Upper lobe of left lung (tissue), 6 donors: Measurements from ENCODE around the gene SLC22A3. TPM values are rescaled to one million over a fixed set of nuclear protein-coding genes. Genes with fewer than 3 reads are reported as not detected.

Experiments
- ATAC-seq, 2 donors: fragments of 200-7000 bp; cut with Tn5 transposase; one replicate each; pipeline ENCODE4 v1.9.1; 2022; ENCODE audit warnings: mild to moderate bottlenecking in 2 of 2, moderate library complexity in 2 of 2; ENCODE audit not compliant: low FRiP score in 2 of 2
- DNase-seq, 2 donors: peaks; one replicate each; pipeline ENCODE4 v3.0.0-alpha.2; 2019 to 2020
- H3K27ac ChIP-seq, 4 donors: fragments of 200-600 bp; sonication (generic); one replicate each; pipeline ENCODE4 v1.5.1; 2016 to 2019
- H3K27me3 ChIP-seq, 4 donors: fragments of 200-600 bp; sonication (generic); one replicate each; pipeline ENCODE4 v1.5.1; 2017 to 2019
- H3K36me3 ChIP-seq, 4 donors: fragments of 200-600 bp; sonication (generic); one replicate each; pipeline ENCODE4 v1.5.1; 2016 to 2019
- H3K4me1 ChIP-seq, 4 donors: fragments of 200-600 bp; sonication (generic); one replicate each; pipeline ENCODE4 v1.5.1; 2018 to 2019
- H3K4me3 ChIP-seq, 4 donors: fragments of 200-600 bp; sonication (generic); one replicate each; pipeline ENCODE4 v1.5.1; 2017 to 2019; ENCODE audit warnings: mild to moderate bottlenecking in 2 of 4, moderate library complexity in 1 of 4
- H3K9me3 ChIP-seq, 4 donors: fragments of 200-600 bp; sonication (generic); one replicate each; pipeline ENCODE4 v1.5.1; 2018 to 2019
- EP300 ChIP-seq, 4 donors: sonication (generic); formaldehyde crosslinking; IDR thresholded peaks; one replicate each; pipeline ENCODE4 v1.5.1; 2017; ENCODE audit warnings: antibody characterized with exemption in 4 of 4, control low read depth in 2 of 4
- POLR2A ChIP-seq, 4 donors: fragments of 450-650 bp; IDR thresholded peaks; one replicate each; pipeline ENCODE4 v1.5.1; 2016 to 2017; ENCODE audit warnings: antibody characterized with exemption in 4 of 4, mild to moderate bottlenecking in 2 of 4
- POLR2AphosphoS5 ChIP-seq, 2 donors: sonication (generic); formaldehyde crosslinking; IDR thresholded peaks; one replicate each; pipeline ENCODE4 v1.5.1; 2017; ENCODE audit warnings: antibody characterized with exemption in 2 of 2
- WGBS, 2 donors: methylation state at CpG; one replicate each; pipeline ENCODE4 v1.1.5; 2017 to 2018; 5-methylcytosine and 5-hydroxymethylcytosine counted together
- total RNA-seq, 6 donors: library from RNA; depleted of rRNA in 4 of 6; stranded (reverse); fragments of >200 nt in 4 of 6; gene quantifications; one replicate each; pipeline versions ENCODE4 v1.1.0 to v1.2.1, GENCODE V29; 2016 to 2021
- TF ChIP-seq, protein P1 (sequence below), 6 experiments: fragments of 450-650 bp in 4 of 6; fragments of 200-600 bp in 2 of 6; sonication (generic) in 2 of 6; IDR thresholded peaks; one replicate each; pipeline ENCODE4 v1.5.1; 2016 to 2019; ENCODE audit warnings: antibody characterized with exemption in 6 of 6
- donor health status: DM: no; HTN: no; CAD: no; lungs with moderate emphysema.
- donor health status: DM: no; HTN: yes; CAD: no; lungs with severe emphysema.

The SLC22A3 gene
- total RNA-seq, 6 donors from 2014 or later, result 17.7 to 68.1 (median 44.8) TPM

- H3K4me3 ChIP-seq, result no peak overlapping the region
- no peaks in the 10 kb centered on the region for H3K27me3 ChIP-seq
- H3K4me1 ChIP-seq, result peaks cover 0 to 9% (median 0%) of the 10 kb centered on the region in 4 donors
- DNase-seq, result no peak
- H3K36me3 ChIP-seq, result no peaks in the 10 kb centered on the region
- no peaks in the 10 kb centered on the region for H3K9me3 ChIP-seq
- 85% methylated on average over 8 of the region's 8 CpGs for WGBS, 2 donors
- peak in 1 of 2 donors; percentile 60 for ATAC-seq
- TF ChIP-seq, protein P1, sequence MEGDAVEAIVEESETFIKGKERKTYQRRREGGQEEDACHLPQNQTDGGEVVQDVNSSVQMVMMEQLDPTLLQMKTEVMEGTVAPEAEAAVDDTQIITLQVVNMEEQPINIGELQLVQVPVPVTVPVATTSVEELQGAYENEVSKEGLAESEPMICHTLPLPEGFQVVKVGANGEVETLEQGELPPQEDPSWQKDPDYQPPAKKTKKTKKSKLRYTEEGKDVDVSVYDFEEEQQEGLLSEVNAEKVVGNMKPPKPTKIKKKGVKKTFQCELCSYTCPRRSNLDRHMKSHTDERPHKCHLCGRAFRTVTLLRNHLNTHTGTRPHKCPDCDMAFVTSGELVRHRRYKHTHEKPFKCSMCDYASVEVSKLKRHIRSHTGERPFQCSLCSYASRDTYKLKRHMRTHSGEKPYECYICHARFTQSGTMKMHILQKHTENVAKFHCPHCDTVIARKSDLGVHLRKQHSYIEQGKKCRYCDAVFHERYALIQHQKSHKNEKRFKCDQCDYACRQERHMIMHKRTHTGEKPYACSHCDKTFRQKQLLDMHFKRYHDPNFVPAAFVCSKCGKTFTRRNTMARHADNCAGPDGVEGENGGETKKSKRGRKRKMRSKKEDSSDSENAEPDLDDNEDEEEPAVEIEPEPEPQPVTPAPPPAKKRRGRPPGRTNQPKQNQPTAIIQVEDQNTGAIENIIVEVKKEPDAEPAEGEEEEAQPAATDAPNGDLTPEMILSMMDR (IDR thresholded peaks at IDR 0.05), result no peak
- TF ChIP-seq EP300 (IDR thresholded peaks at IDR 0.05) (no peak), POLR2A (IDR thresholded peaks at IDR 0.05) (no peak), POLR2AphosphoS5 (IDR thresholded peaks at IDR 0.05) (no peak)
- H3K27ac ChIP-seq, result no peak overlapping the region
Observed at GRCh38 chr6:160431791-160432404, 83.7 kb downstream of the SLC22A3 start.

GRCh38 chr6:160435935-160436334 lies 87.8 kb downstream of the SLC22A3 start:
- 54 to 76% methylated on average over 4 of the region's 4 CpGs for WGBS, 2 donors
- no peaks in the 10 kb centered on the region for H3K36me3 ChIP-seq
- no peak overlapping the region for H3K4me3 ChIP-seq
- H3K27ac ChIP-seq, result no peak overlapping the region
- H3K9me3 ChIP-seq, result no peaks in the 10 kb centered on the region
- ATAC-seq, result no peak
- H3K4me1 ChIP-seq, result no peaks in the 10 kb centered on the region
- TF ChIP-seq POLR2AphosphoS5 (IDR thresholded peaks at IDR 0.05), result no peak
- no peak for TF ChIP-seq EP300 (IDR thresholded peaks at IDR 0.05)
- TF ChIP-seq, protein P1 (IDR thresholded peaks at IDR 0.05), result no peak
- no peak for TF ChIP-seq POLR2A (IDR thresholded peaks at IDR 0.05)
- DNase-seq, result no peak
- H3K27me3 ChIP-seq, result no peaks in the 10 kb centered on the region

- Histone ChIP-seq H3K27ac (no peak overlapping the region), H3K9me3 (no peaks in the 10 kb centered on the region), H3K4me3 (no peak overlapping the region), H3K36me3 (no peaks in the 10 kb centered on the region), H3K27me3 (no peaks in the 10 kb centered on the region), H3K4me1 (no peaks in the 10 kb centered on the region)
- TF ChIP-seq POLR2A (IDR thresholded peaks at IDR 0.05), result no peak
- TF ChIP-seq, protein P1 (IDR thresholded peaks at IDR 0.05), result no peak
- no peak for DNase-seq
- WGBS, 2 donors, result 81 to 89% methylated on average over 5 of the region's 5 CpGs
- ATAC-seq, result no peak
Observed at GRCh38 chr6:160437154-160437553, 89.0 kb downstream of the SLC22A3 start.

DNA sequence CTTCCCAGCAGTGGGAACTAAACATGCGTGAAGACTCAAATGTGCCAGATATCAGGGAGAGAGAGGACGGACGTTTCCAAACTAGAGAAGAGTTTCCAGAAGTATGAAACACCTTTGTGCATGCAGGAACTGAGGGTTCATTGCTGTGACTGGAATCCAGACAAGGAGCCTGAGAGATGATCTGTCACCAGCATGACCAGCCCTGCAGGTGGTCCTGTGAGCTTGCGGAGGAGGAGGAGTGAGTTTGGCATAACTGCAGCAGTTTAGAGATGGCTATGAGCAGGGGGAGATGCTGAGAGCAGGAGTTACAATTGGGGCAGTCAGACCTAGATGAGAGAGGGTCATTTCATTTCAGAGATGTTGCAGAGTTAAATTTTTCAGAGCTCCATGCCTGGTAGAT lies 89.6 kb downstream of the SLC22A3 start:
- H3K4me1 ChIP-seq, result no peaks in the 10 kb centered on the region
- WGBS, 2 donors, result 84 to 85% methylated on average over 4 of the region's 4 CpGs
- ATAC-seq (no peak), DNase-seq (no peak)
- no peak overlapping the region for H3K27ac ChIP-seq
- H3K4me3 ChIP-seq, result no peak overlapping the region
- no peaks in the 10 kb centered on the region for H3K36me3 ChIP-seq
- no peaks in the 10 kb centered on the region for H3K9me3 ChIP-seq
- TF ChIP-seq POLR2A (IDR thresholded peaks at IDR 0.05), result no peak
- TF ChIP-seq, protein P1 (IDR thresholded peaks at IDR 0.05), result no peak
- no peak for TF ChIP-seq POLR2AphosphoS5 (IDR thresholded peaks at IDR 0.05)
- TF ChIP-seq EP300 (IDR thresholded peaks at IDR 0.05), result no peak
- H3K27me3 ChIP-seq, result no peaks in the 10 kb centered on the region

GRCh38 chr6:160438481-160438880 lies 90.3 kb downstream of the SLC22A3 start:
- no peak for DNase-seq
- Histone ChIP-seq H3K27me3 (no peaks in the 10 kb centered on the region), H3K9me3 (no peaks in the 10 kb centered on the region), H3K36me3 (no peaks in the 10 kb centered on the region), H3K4me1 (no peaks in the 10 kb centered on the region), H3K27ac (no peak overlapping the region), H3K4me3 (no peak overlapping the region)
- TF ChIP-seq, protein P1 (IDR thresholded peaks at IDR 0.05), result no peak
- TF ChIP-seq EP300 (IDR thresholded peaks at IDR 0.05) (no peak), POLR2AphosphoS5 (IDR thresholded peaks at IDR 0.05) (no peak), POLR2A (IDR thresholded peaks at IDR 0.05) (no peak)
- 75 to 83% methylated on average over 4 of the region's 4 CpGs for WGBS, 2 donors
- no peak for ATAC-seq
